HG03175 (cell line): ENCODE results near the gene SHF.
"Not testable (repeated sequence)": the region's sequence is repeated elsewhere in the genome, so short reads cannot be mapped to it uniquely, and the experiment has no call there.

Experiments used
- ATAC-seq: cut with Tn5 transposase; IDR thresholded peaks from one replicate; pipeline ENCODE4 v1.9.1; 2021; ENCODE audit warnings: mild to moderate bottlenecking, moderate library complexity; ENCODE audit not compliant: unreplicated experiment

The SHF gene, protein sequence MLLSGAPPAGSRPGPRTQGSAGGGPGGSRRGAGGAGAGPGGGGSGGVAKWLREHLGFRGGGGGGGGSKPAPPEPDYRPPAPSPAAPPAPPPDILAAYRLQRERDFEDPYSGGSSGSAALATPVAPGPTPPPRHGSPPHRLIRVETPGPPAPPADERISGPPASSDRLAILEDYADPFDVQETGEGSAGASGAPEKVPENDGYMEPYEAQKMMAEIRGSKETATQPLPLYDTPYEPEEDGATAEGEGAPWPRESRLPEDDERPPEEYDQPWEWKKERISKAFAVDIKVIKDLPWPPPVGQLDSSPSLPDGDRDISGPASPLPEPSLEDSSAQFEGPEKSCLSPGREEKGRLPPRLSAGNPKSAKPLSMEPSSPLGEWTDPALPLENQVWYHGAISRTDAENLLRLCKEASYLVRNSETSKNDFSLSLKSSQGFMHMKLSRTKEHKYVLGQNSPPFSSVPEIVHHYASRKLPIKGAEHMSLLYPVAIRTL

DNA sequence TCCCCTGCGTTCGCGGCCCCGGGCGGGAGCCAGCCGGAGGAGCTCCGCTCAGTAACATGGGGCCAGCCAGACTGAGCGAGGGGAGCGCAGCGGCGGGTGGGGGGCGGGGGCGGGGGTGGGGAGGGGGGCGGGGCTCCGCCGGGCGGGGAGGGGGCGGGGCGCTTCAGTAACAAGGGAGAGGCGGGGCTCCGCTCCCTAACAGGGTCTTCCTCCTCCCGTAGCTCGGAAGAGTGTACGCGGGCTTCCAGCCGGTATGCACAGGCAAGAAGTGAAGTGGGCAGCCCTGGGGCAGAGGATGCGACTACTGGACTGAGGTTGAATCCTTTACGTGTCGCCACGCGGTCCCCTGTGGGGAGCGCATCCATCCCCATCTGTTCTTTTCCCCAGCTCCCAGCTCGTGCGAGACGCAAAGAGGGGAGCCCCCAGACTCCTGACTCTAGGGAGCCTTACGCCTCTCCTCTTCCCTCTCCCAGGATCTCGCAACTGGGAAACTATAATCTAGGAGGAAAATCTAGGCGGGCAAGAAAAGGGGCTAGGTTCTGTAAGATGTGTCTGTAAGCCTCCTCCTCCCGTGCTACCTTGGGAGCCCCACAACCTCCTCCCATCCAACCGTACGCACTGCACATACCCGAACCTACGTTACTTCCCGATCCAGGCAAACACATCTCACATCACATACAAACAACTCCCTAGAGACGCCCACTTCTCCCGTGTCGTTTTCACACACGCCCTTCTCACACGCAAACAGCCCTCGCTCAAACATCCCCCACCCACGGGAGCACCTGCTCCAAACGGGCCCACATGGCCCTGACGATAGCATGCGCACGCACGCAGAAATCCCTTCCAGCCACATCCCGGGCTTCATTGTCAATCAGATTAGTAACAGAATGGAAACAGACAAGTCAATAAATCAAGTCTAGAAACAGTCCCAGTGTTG, at the start of gene SHF:
SHF (minus strand) TSS at position 73 of the 937 bp plus-strand sequence; CDS start at position 58, 15 bp downstream.
- ATAC-seq, result no peak

DNA sequence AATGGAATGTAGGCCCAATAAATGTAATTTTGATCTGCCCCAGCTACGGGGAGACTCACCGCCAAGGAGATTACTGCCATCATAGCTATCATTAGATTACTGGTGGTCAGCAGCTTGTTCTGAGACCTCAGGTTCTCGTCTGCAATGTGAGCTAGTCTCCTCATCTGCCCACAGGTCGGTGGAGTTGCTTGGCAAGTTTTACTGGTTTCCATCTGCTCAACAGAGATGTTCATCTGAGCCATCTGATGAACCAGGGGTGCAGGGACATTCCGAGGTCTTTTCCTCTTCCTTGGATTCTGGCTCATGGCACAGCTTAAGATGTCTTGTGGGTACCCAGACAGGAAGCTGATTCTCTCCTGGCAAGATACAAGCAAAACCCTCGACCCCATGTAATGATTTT, 49.0 kb upstream of the SHF start:
- ATAC-seq, result not testable (repeated sequence)

DNA sequence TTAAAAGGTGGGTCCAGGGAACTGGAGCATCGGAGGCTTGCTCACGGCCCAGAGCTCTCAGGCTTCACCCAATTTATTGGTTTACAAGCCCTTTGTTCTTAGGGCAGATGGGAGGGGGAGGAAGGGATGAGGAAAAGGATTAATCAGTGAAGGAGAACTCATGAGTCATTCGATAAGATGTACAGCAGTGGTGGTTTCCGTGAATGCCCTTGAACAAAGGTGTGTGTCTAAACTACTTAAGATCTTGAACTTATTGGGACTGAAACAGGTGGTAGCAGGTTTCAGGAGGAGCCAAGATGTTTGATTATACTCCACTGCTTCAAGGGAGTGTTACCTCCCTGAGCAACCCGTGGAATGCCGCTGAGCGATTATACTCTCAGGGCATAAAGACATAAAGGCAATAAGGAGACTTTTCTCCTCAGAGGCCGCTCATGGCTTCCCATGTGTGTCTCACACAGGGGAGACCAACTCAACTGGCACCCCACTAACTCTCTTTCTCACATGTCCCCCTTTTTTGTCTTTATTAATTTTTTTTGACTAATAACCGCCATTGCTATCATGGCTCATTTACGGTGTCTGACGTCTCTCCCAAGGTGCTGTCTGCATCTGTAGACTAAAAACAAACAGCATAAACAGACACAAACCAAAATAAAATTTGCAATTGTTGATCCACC, 46.9 kb upstream of the SHF start:
- ATAC-seq, result no peak

DNA sequence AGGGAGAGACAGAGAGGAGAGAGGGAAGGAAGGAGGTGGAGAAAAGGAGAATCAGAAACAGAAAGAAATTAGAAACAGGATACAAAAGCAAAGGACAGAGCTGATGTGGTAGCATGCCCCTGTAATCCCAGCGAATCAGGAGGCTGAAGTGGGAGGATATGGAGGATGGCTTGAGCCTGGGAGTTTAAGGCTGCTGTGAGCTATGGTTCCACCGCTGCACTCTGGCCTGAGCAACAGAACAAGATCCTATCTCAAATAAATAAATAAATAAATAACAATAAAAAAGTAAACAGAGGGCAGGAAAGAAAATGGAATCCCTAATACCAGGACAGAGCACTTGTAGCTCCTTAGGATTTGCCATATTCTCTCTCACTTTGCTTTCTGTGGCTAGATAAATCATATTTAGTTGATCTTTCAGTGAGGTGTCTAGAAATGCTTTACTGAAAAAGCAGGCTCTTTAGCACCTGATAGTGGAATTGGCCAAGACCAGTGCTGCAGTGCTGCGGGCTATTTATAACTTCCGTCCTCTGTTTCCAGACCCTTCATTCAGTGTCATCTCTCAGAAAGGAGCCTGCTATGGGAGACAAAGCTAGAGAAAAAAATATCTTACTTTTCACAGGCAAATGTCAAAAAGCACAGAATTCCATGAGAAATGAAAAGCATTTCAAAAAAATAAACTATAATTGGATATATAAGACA, 44.2 kb upstream of the SHF start:
- ATAC-seq, result no peak

DNA sequence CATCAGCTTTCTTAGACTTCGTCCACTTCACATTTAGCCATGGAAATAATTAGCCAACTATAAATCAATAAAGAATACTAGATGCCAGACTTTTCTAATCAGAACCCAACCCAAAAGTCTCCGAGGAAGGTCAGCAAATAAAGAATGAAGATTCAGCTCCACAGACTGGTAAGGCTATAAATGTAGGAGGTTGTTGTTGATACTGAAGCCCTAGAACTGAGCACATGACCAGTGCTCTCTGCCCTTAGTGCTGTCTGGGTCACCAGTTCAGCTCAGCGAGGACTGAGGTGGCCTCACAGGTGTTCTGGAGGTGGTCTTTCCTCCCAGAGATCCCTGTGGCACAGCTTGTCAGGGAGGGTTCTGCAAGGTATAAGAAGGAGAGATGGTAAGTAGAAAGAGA, 43.4 kb upstream of the SHF start:
- ATAC-seq, result no peak

DNA sequence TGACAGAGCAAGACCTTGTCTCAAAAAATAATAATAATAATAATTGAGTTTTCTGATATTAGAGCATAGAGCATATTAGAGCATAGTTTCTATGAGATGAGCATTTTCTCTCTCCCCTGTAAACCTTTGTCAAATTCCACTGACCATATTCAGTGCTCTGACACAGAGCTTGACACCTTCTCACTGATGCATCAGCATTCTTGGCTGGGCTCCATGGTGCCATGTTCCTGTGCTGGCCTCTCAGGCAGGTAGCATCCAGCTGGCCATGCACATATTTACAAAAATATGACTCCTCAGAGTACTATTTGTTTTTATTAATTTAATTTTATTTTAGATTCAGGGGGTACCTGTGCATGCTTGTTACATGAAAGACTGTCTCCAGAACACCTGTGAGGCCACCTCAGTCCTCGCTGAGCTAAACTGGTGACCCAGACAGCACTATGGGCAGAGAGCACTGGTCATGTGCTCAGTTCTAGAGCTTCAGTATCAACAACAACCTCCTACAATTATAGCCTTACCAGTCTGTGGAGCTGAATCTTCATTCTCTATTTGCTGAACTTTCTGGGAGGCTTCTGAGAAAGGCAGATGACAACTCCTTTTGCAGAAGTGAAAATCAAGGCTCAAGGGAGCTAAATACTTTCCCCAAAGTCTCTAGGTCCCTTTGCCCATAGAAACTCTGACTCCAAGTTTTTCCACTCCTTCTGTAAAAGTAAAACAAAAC, 42.6 kb upstream of the SHF start:
- ATAC-seq, result no peak

DNA sequence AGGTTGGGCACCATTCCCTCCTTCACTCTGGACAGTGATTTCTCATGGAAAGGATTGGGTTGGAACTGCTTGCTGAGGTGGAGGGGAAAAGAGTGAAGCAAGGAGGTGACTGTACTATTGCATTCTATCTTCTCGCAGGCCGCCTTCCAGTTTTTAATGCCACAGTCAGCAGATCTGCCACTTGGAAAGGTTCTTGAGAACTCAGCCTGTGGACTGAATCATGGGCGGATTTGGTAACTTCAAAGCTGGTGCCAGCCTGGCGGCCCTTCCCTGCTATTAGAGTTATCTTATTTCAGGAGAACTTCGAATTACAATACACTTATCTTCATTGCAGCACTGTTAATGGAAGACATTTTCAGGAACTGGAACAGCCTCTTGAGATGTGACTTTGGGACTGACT, 41.2 kb upstream of the SHF start:
- ATAC-seq, result no peak

DNA sequence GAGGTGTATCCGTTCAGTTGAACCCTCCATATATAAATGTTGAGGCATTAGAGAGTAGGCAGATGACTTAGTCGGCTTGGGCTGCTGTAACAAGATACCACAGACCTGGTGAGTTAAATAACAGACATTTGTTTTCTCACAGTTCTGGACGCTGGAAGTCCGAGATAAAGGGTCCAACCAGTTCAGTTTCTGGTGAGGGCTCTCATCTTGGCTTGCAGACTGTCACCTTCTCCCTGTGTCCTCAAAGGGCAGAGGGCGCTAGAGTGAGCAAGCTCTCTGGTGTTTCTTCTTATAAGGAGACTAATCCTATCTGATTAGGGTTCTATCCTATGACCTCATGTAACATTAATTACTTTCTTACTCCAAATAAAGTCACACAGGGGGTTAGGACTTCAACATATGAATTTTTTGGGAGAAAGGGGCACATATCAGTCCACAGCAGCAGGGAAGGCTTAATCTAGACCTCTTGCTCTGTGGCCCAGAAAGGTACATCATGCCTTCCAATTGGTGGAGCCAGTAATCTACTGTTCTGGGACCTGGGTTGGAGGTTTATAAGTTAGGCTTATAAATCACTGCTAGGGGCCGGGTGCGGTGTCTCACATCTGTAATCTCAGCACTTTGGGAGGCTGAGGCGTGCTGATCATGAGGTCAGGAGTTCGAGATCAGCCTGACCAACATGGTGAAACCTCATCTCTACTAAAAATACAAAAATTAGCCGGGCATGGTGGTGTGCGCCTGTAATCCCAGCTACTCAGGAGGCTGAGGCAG, 37.9 kb upstream of the SHF start:
- no peak for ATAC-seq

DNA sequence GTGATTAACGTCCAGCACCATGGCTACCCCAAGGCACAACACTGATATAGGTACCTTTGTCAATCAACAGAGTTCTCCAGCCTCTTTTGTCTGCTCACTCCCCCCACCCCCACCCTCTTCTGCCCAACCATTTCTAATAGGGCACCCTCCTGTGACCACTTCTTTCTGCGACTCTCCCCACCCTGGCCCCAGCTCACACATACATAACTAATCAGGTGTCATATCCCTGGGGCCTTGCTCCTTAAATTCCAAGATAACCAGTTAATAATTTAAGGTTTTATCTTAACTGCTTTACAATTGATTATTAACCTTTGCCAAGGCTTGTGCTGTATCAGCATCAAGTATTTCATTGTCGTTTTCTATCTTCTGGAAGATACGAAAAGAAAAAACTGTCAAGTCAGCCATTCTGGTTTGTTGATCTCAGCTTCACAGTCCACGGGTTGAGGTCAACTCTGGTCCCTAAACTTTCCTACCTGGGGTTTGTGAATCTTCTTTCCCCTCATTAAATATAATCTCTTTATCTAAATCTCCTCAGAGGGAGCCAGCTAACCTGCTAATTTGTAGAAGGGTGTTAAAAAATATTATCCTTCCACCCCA, 37.0 kb upstream of the SHF start:
- ATAC-seq, result no peak

DNA sequence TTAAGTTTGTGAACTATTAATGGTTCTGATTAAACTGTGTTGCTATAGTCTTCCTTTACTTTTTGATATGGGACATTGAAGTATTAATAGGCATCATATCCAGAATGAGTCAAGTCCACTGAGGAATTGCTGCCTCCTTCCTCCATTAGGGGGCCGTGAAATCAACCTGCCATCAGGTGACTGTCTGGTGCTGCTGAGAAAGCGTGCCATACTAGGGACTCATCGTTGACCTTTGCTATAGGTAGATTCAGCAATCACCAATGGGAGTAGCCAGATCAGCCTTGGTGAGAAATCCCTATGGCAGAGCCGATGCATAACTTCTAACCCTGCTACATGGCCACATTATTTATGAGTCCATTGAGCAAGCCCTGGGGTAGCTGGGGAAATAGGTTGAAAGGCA, 34.2 kb upstream of the SHF start:
- no peak for ATAC-seq

DNA sequence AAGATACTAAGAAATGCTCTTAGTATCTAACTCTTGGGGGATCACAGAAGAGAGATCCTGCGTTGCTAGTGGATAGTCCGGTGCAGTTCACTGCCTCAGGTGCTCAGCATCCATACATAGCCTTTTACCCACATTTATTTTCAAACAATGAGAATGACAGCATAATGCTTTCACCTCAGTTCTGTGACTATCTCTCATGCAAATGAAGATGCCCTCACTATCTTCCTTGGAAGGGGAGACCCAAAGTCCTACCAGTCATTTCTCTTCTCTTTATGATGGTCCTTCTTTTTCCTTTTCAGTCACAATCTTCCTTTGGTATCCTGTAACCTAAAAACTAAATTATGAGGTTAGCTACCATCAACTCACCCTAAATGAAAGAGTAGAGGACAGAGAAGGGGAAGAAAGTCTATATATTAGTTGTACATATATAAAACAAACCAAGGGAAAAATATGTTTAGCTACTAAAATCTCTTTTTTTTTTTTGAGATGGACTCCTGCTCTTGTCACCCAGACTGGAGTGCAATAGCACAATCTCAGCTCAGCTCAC, 33.4 kb upstream of the SHF start:
- no peak for ATAC-seq

DNA sequence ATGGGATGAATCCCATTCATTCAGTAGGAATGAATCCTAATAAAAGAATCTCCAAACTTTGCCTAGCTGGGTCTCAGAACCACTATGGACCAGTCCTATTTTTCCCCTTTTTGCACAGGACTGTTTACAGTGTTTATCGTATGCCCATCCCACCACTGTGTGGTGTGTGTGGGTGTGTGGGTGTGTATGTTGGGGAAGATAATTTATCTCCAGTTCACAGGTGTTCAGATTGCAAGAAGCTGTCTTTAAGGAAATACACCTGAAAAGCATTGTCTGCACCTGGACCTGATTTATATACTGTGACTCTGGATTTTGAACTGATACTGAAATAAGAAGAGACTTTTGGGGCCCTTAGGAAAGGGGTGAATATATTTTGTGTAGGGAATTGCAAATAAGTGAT, 24.7 kb upstream of the SHF start:
- no peak for ATAC-seq

DNA sequence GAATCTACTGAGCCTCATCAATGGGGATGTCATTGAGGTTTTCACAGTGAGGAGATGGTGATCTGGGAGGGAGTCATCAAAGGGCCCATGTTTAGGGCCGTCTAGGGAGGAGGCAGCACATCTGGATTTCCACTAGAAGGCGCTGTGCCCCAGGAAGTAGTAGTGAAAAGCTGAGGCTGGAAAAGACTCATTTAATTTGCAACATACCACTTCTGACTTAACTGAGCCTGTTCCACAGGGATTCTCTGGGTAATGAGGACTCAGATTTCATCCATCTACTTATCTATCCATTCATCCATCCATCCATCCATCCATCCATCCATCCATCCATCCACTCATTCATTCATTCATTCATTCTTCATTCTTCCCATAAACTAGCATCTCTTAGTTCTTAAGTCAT, 17.4 kb upstream of the SHF start:
- no peak for ATAC-seq

DNA sequence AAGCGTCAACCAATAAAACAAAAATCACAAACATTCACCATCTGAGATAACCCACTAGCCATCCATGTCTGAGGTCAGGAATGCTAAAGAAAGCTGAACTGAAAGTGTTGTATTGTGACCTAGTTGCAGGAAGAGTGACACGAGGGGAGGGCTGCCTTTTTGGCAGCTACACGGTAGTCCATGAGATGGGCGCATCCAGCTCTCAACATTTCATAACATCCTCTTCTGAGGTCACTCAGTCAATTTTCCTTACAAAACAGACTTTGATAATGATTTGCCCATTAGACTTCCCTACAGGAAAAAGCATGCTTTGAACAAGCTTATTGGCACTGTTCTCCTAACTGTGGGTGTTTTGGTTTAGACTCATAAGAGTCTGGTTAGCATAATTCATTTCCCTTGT, 15.4 kb upstream of the SHF start:
- no peak for ATAC-seq

DNA sequence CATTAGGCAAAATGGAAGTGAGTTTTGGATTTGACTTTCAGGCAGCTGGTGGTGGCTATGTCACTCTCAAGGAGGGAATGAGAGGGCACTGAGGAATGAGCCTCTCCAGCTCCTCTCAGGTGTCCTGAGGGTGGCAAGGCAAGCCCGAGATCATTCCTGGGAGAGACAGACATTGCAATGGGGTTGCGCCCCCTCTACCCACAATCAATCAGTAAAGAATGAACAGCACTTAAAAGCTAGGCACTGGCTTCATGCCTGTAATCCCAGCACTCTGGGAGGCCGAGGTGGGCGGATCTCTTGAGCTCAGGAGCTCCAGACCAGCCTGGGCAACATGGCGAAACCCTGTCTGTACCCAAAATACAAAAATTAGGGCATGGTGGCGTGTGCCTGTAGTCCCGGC, 14.1 kb upstream of the SHF start:
- ATAC-seq, result no peak

DNA sequence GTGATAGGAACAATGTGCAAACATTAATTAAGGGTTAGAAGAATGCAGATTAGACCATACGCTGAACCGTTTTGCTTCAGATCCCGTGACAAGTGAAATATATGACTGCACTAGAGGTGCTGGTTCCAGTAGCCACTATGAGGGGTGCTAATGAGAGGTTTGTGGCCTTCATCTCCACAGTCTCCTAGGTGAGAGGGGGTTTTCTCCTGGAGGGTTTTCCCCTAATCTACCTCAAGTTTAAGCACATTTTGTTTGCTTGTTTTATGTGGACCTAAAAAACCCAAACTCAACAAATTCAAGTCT, 13.7 kb upstream of the SHF start:
- ATAC-seq, result no peak

DNA sequence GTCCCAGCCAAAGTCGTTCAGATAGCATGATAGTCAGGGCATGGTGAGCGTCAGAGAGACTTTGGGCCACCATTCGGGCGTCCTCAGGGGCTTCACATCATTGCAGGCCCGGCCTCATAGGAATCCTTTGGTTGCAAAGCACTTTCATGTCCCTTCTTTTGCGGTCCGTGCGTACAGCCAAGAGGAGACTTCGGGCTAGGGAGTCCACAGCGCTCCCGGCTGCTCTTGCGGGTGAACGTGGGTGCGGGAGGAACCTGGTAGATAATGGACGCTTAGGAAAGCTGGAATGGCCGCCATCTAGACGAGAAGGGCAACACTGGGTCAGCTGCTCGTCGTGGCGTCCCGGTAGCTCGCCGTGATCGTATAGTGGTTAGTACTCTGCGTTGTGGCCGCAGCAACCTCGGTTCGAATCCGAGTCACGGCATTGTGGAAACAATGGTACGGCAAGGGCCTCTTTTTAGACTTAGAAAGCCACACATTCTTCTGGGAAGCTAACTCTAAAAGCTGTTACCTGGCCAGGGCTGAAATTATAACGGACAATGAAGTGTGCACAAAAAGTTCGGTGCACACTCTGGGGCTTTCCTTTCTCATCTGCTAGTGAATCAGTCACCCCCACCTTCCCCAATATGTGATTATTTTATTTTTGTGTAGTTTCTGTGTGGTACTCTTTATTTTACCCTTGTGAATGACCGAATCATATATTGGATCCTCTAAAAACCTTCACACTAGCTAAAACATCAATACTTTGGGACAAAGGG, 13.2 kb upstream of the SHF start:
- peak; percentile 12 for ATAC-seq
